Stimulated activated CD4-positive, alpha-beta T cell treated with anti-CD3 and anti-CD28 coated beads, Interleukin-15, amount 100 ng/mL, for 1 hour (primary cell): ENCODE measurements around the gene SDK1.
"Not testable (repeated sequence)": the region's sequence is repeated elsewhere in the genome, so short reads cannot be mapped to it uniquely, and the experiment has no call there.

Experiments used
- DNase-seq, 2 donors: peaks; one replicate each; pipeline ENCODE4 v3.0.0-alpha.2; 2020; ENCODE audit warnings: low read depth in 1 of 2, low spot score in 1 of 2

SDK1 gene

DNA sequence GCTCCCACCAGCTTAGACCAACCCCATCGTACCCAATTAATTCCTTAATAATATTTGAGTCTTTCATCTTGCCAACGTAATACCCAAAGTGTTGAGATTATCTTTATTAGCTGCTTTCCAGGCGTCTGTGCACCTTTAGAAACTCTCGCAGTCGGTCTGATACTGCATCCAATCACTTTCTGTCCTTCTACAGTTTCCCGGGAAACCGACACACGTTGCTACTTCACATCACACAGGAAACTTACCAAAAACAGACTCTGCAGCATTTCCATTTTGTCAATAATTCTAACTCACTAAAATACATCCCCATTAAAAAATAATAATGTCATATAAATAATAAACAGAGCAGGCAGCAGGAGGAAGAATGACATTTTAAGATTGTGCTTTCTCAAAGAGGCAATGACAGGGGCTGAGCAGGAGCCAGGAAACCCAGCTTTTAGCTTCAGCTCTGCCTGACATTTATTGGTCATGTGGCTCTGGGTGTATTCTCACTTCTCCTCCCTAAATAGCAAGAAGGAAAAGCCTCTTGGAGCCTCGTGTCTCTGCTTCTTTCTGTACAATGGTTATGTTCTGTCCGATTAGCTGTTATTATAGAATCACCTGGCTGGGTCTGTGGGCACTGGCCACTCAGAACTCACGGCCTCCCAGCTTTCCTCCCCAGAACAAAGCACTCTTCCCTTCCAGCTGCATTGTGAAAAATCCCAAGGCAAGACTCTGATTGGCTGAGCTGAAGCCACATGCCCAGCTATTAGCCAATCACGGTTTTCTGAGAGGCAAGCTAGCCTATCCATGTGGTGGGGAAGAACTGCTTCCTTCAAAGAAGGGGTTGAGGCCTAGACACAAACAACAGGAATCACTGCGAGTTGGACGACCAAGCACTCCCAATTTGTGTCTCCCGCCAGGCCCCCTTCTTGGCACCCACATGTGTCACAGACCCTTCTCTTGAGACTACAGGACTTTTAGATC lies 956.4 kb downstream of the SDK1 start:
- no peak for DNase-seq

DNA sequence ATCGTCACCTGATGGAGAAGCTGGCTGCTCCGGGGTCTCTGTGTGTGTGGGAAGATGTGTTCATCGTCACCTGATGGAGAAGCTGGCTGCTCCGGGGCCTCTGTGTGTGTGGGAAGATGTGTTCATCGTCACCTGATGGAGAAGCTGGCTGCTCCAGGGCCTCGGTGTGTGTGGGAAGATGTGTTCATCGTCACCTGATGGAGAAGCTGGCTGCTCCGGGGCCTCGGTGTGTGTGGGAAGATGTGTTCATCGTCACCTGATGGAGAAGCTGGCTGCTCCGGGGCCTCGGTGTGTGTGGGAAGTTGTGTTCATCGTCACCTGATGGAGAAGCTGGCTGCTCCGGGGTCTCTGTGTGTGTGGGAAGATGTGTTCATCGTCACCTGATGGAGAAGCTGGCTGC lies 959.1 kb downstream of the SDK1 start:
- not testable (repeated sequence) for DNase-seq

DNA sequence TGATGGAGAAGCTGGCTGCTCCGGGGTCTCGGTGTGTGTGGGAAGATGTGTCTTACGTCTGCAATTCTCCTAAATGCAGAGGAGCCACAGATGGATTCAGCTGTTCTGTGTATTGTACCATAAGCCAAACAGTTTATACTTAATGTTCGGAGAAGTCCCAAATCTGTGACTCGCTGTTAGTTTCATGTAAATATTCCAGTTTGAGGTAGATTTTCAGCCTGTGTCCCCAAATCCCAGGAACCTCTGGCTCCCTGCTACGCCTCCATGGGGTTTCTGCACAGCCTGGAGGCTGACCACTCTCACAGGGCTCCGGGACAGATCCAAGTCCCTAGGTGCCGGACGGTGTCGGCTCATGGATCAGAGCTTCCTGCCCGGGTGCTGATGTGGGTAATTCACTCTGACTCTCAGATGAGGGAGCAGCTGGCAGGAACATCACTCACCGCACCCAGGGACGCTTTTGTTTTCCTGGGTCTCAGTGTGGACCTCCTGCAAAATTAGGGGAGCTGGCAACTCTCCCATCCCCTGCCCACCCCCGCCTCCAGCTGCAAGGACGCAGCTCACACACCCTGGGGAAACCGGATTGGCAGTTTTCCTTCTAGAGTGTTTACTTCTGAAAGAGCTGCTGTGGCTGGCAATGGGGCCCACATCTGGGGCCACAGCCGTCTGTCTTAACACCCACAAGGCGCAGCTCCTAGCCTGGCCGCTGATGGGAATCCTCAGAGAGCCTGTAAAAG lies 960.0 kb downstream of the SDK1 start:
- DNase-seq, result no peak

DNA sequence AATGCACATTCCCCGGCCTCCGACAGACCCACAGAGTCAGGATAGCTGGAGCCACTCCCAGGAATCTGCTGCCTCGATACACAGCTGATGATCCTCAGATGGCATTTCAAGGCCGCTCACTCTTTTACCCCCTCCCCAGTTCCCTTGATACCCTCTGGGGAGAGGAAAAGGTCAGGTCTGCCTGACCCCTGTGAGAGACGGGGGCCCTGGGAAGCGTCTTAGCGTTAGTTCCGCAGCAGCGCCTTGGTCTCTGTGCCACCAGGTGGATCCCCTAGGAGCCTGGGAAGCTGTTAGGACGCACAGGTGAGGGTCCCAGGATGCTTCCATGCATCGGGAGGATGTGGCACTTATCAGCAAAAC lies 960.5 kb downstream of the SDK1 start:
- DNase-seq, result no peak

DNA sequence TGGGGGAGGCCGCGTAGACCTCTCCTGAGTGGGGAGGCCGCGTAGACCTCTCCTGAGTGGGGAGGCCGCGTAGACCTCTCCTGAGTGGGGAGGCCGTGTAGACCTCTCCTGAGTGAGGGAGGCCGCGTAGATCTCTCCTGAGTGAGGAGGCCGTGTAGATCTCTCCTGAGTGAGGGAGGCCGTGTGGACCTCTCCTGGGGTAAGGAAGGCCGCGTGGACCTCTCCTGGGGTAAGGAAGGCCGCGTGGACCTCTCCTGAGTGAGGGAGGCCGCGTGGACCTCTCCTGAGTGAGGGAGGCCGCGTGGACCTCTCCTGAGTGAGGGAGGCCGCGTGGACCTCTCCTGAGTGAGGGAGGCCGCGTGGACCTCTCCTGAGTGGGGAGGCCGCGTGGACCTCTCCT lies 963.2 kb downstream of the SDK1 start:
- not testable (repeated sequence) for DNase-seq

DNA sequence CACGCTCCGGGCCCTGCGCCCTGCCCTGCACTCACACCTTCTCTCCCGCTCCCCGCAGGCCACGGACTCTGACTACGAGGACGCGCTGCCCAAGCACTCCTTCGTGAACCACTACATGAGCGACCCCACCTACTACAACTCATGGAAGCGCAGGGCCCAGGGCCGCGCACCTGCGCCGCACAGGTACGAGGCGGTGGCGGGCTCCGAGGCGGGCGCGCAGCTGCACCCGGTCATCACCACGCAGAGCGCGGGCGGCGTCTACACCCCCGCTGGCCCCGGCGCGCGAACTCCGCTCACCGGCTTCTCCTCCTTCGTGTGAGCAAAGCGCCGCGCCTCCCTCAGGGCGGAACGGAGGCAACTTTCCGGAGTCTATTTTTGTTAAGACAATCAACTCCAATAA lies 964.0 kb downstream of the SDK1 start:
- DNase-seq, result no peak

DNA sequence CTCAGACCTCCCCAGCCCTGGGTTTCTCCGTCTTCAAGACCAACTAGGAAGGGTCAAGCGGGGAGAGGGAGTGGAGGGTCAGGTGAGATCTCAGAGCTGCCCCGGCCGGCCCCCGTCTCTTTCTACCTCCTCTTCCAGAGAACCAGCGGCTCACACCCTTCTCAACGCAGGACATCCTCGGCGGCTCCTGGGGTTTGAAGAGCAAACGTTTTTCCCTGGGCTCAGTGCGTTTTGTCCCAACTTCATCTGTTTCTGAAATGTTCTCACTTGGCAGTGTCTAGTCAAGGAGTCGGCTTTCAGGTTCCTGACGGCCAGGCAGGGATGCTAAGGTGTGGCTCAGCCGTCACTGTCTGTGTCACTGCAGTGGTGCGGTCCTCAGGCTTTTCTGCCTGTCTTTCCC lies 964.6 kb downstream of the SDK1 start:
- no peak for DNase-seq

DNA sequence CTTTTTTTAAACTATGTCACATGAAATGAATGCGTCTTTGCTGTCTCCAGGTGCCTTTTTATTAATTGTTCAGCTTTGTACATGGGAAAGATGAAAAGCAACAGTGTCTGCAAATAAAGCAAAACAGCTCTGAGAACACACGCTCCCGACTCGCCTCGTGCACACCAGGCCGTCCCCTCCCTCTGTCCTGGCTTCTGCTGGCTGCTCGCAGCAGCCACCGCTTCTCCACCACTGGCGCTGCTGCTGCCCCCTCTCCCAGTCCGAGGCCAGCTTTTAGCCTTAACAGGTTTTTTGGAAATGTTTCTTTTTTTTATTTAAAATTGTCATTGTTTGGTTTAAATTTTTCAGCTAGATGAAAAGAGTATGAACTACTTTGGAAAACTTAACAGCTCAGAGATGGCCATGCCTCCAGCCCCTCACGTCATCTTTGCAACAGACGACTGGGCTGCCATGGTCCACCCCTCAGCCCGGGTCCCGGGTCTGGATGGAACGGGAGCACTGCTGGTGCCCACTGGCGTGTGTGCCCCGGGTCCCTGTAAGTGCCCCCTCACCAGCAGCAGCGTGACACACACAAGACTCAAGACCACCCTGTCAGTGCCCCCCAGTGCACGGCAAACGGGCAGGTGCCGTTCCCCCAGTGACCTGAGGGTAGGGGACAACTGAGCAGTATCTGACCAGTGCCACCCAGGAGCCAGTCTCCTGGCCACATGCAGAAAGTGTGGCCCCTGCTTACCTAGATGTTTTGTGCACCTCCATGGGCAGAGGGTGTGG lies 965.4 kb downstream of the SDK1 start:
- no peak for DNase-seq

DNA sequence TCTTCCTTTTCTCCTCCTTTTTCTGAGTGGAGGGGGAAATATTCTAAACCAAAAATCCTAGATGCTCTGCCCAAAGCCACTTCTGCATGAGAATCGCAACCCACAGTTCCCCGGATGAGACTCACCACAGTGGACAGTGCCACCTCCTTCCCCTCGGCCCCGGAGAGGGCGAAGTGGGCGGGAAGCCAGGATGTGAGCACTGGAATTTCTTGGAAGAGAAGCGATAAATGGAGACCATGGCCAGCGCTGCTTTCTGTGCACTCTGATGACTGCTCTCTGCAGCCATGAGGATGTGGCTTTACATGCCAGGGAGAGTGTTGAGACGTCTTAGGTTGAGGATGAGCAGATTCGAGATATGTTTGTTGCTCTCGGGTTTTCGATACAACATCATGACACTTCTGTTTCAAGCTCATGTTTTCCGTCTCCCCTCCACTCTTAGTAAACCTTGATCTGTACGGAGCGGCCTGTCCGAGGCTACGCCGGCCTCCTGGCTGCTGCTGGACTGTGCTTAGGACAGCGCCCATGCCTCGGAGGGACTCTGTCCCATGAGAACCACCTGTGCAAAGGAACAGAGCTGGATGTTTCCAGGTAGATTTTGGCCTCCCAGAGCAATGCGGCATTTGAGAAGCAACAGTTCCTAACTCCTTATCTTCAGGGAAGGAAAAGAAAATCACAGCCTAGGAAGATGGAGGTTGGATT lies 966.4 kb downstream of the SDK1 start:
- no peak for DNase-seq

DNA sequence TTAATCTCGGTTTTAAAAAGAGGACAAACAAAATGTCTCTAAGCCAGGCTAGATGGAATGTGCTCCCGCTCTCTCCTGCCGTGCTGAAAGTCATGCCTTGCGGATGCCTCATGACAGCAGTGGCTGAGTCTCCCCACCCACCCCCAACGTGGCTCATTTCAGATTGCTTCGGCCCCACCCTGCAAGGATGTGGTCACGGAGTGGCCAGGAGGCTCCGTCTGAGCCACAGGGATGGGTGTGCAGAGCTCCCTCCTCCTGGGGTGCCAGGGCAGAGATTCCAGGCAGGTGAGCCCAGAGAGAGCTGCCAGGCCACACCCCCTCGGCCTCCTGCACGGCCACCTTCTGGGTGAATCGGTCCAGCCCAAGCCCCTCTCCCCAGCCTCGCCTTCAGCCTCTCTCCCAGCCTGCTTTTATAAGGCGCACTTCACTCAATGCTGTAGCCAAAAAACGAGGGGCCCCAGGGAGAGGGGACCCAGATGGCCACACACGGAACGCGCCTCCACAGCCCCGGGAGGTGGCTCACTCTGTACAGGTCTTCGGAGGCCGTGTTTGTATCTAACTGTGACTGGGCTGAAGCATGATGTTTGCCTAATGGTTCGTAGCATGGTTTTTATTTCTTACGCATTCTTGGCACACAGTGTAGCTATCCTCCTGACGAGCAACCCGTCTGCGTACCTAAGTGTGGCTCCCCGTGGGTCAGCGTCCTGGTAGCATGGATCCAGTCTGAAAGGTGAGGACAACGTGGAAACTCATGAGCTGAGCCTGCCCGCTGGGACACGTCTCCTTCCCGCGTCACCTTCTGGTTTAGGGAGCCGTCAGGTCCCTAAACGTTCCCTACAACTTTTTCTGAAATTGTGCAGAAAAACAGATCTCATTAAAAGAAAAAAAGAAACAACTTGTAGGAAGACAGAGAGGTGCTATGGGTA lies 967.3 kb downstream of the SDK1 start:
- no peak for DNase-seq

DNA sequence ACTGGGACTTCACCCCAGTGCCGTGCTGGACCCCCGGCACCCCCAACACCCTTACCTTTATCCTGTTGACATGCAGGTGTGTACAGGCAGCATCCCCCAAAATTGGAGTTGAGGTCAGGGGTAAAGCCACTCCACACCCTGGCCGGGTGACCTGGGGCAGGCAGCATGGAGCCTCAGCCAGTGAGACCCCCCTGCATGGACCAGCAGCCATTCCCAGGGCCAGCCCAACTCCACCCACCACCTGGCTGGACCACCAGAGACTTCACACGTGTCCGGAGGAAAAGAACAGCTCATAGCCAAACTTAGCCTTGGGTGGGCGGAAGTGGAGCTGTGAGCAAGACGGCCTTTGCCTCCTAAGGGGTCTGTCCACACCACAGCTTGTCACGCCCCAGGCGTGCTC lies 968.0 kb downstream of the SDK1 start:
- no peak for DNase-seq

DNA sequence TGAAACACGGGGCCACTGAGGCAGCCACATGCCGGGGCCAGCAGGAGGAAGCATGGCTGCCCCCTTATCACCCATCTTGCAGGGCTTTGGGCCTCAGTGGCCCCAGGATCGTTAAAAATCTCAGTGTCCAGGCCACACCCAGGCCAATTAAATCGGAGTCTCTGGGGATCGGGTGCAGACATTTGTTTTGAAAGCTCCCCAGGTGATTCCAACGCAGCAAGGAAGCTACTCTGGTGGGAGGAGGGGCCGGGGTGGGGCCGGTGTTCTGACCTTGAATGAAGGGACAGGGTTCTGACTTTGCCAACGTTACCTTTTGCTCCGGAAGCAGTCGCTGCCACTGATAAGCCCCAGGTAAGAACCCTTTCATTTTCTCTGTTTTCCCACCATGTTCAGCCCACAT lies 968.7 kb downstream of the SDK1 start:
- DNase-seq, result no peak

DNA sequence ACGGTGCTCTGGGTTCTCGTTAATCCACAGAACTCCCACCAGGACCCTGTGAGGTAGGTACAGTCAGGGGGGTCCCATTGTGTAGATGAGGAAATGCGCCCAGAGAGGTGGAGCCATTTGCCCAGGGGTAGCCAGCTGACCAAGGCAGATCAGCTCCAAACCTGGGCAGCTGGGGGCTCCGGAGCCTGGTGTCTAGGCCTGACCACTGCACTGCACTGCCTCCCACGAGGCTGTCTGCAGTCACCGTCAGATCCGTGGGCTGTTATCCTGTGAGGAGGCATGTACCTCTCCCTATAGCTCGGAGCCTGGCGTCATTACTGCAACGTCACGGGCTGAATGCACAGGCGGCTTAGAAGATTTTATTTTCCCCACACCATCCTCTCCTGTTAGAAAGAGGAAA lies 969.2 kb downstream of the SDK1 start:
- DNase-seq, result no peak

DNA sequence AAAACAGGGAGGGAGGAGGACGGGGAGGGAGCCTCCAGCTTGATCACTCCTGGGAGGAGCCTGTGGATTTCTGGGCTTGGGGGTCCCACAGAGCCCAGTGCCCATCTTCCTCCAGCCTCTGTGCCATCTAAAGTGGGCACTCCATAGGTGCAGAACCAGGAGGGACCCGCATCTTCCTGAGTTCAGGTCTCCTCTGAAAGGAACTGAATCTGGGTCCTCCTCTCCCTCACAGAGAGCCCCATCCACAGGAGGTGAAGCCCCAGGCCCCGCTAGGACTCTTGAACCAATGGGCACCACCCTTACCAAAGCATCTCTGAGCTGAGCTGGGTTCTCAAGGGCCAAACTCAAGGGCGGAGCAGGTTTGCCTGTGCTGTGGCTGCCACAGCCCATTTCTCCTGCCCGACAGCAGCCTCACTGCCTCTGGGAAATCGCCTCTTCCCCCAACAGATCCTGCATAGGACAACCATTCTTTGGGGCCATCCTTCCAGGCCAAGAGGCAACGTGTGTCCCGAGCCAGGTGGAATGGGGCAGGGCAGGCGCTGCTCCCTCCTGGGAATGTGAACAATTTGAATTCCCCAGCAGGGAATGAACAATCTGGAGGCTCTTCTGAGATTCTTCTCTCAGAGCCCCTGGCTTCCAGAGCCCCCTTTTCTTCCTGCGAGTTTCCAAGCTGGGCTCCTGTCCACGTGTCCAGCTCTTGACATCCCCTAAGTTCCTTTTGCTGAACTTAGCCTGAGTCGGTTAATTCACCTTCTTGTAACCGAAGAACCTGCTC lies 970.1 kb downstream of the SDK1 start:
- DNase-seq, result no peak

DNA sequence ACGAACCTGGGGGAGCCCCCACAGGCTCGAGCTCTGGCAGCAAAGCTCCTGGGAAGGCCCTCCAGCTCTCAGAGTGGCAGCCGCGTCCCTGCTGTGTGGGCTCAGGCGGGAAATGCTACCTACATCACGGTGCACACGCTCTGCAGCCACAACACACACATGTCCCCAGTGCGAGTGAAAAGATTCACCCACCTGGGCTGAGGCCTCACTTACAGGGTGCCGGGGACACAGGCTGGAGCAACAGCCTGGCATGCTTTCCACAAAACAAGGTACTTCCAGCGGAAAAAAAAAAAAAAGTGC lies 970.6 kb downstream of the SDK1 start:
- no peak for DNase-seq

DNA sequence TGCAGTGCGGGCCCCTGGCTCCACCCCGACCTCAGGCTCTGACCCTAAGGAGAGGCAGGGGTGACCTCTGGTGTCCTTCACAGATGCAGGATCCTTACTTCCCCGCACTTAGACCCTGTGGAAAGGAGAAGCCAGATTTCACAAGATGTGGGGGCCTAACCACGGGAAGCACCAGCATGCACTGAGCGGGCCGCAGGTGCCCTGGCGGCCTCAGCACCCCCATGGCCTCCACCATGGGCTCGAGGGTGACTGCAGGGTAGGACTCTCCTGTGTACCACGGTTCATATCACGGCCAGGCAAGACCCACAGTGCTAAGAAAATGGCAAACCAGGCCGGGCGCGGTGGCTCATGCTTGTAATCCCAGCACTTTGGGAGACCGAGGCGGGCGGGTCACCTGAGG lies 971.1 kb downstream of the SDK1 start:
- no peak for DNase-seq

DNA sequence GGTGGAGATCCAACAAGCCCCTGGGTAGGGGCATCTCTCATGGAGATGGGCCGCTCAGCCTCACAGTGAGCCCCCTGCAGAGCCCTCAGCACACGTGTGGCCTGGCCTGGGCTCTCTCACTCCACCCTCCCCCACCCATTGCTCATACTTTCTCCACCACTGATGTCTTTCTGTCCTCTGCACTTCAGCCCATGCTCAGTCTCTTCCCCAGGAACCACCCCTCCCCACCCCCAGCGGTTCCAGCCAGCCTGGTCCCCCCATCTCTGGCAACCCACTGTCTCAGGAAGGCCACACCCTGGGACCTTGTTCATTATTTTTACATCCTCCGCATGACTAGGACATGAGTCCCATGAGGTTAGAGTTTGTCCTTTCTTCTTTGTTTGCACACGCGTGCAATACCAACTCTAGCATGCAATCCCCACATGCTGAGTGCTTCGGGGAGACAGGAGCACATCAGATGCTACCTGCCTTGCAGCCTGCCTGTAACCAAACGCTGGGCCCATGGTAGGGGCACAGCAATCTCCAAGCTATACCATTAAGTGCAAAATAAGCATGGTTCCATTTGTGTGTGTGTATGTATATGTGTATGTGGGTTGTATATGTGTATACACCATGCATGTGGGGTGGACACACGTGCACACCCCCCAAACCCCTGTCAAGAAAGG lies 972.6 kb downstream of the SDK1 start:
- DNase-seq, result no peak

DNA sequence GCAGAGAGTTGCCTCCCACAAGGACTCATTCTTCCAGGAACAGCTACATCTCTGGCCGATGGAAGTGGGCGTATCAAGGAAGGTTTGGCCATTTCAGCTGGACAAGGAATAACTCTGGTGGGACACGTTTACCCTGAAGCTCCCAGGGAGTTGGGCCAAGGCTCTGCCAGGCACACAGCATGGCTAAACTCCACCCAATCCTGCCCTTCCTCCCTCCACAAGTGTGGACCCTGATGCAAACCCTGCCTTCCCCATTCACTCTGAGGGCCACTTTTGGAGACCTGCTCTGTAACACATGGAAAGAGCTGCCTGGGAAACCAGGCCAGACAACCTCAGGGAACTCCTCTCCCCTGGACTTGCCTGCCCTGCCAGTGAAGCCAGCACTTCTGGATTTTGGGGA lies 973.2 kb downstream of the SDK1 start:
- no peak for DNase-seq

DNA sequence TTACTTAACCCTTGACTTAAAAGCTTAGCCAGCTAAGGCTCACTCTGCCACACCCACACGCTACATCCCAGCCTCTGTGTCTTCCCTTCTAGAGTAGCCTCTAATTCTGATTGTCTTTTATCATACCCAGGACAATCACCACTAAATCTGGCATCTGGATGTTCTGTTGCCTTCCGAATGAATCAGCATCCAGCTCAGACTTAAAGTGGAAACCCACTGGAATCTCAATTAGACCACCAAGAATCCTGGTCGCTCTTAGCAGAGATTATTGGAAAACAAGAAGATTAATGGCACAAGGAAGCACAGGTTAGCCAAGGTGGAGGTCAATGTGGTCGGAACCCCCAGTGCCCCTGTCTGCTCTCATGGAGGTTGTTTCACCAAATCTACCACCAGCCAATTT lies 976.9 kb downstream of the SDK1 start:
- DNase-seq, result no peak
